Nephron progenitor cell (in vitro differentiated cells): ENCODE measurements around the gene PHLDA1.

Experiments
- DNase-seq: peaks from one replicate; pipeline ENCODE4 v3.0.0; 2021
- H3K27ac Mint-ChIP-seq: 2 replicates; pipeline ENCODE4 v1.8.0; 2021; ENCODE audit warnings: mild to moderate bottlenecking, moderate library complexity, mixed read lengths
- H3K27me3 Mint-ChIP-seq: 2 replicates; pipeline ENCODE4 v1.8.0; 2021; ENCODE audit warnings: mild to moderate bottlenecking, low read depth, mixed read lengths; ENCODE audit not compliant: poor library complexity
- H3K36me3 Mint-ChIP-seq: 2 replicates; pipeline ENCODE4 v1.8.0; 2021; ENCODE audit warnings: low read depth, mixed read lengths
- H3K4me1 Mint-ChIP-seq: 2 replicates; pipeline ENCODE4 v1.8.0; 2021; ENCODE audit warnings: mixed read lengths
- H3K4me3 Mint-ChIP-seq: 2 replicates; pipeline ENCODE4 v1.8.0; 2021; ENCODE audit warnings: mild to moderate bottlenecking, moderate library complexity, mixed read lengths
- H3K9me3 Mint-ChIP-seq: 2 replicates; pipeline ENCODE4 v1.8.0; 2021; ENCODE audit warnings: mild to moderate bottlenecking, moderate library complexity, mixed read lengths
- TF ChIP-seq, protein P1 (sequence below): fragments of 200-600 bp; sonication (generic); IDR thresholded peaks from 2 replicates; pipeline ENCODE4 v1.5.0; 2021; ENCODE audit warnings: antibody characterized with exemption

Gene PHLDA1

DNA sequence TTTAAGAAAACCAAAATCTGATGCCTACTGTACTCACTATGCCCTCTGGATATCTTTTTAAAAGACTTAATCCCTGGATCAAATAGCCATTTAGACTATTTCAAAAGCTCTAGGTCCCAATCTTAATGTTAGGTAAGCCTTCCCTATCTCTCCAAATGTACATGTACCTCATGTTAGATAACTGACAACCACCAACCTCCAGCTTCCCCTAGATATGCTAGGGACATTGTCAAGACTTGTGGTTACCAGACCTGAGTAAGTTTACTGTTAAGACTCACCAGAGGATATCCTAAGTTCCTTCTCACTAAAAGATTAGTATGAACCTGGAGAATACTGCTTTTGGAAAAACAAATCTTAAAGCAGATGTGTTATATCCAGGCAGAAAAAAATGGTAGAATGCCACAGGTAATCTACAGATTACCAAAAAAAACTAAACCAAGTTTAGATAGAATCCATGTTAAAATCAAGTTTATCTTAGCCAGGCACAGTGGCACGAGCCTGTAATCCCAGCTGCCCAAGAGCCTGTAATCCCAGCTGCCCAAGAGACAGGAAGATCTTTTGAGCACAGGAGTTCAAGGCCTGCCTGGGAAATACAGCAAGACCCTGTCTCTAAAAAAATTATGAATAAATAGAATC lies 43.2 kb upstream of the PHLDA1 start:
- Mint-ChIP-seq H3K36me3 (peaks cover 88% of the 10 kb centered on the region), H3K4me3 (no peak overlapping the region), H3K27ac (no peak overlapping the region), H3K9me3 (peaks cover 17% of the 10 kb centered on the region), H3K4me1 (peaks cover 15% of the 10 kb centered on the region), H3K27me3 (no peaks in the 10 kb centered on the region)
- TF ChIP-seq, protein P1, sequence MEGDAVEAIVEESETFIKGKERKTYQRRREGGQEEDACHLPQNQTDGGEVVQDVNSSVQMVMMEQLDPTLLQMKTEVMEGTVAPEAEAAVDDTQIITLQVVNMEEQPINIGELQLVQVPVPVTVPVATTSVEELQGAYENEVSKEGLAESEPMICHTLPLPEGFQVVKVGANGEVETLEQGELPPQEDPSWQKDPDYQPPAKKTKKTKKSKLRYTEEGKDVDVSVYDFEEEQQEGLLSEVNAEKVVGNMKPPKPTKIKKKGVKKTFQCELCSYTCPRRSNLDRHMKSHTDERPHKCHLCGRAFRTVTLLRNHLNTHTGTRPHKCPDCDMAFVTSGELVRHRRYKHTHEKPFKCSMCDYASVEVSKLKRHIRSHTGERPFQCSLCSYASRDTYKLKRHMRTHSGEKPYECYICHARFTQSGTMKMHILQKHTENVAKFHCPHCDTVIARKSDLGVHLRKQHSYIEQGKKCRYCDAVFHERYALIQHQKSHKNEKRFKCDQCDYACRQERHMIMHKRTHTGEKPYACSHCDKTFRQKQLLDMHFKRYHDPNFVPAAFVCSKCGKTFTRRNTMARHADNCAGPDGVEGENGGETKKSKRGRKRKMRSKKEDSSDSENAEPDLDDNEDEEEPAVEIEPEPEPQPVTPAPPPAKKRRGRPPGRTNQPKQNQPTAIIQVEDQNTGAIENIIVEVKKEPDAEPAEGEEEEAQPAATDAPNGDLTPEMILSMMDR, result no peak
- no peak for DNase-seq

- no peaks in the 10 kb centered on the region for H3K27me3 Mint-ChIP-seq
- no peak overlapping the region for H3K4me3 Mint-ChIP-seq
- H3K9me3 Mint-ChIP-seq, result peaks cover 10% of the 10 kb centered on the region
- no peak overlapping the region for H3K27ac Mint-ChIP-seq
- TF ChIP-seq, protein P1, result no peak
- peaks cover 15% of the 10 kb centered on the region for H3K4me1 Mint-ChIP-seq
- DNase-seq, result no peak
- H3K36me3 Mint-ChIP-seq, result peaks cover 88% of the 10 kb centered on the region
Observed at GRCh38 chr12:76073561-76073960, 42.0 kb upstream of the PHLDA1 start.

DNA sequence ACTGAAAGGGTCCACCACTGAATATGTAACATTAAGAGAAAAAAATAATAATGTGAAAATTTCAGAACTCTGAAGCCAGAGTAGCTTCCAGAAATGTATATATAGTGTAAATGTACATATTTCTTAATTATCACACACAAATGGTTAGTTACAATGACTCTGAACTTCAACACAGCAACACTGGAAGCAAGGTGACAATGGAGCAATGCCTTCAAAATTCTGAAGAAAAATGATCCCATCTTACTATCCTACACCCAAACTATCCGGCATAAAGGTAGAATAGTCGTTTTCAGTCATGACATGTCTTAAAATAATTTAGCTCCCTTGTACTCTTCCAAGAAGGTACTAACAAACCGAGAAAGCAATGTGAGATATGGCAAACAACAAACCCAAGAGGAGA lies 41.0 kb upstream of the PHLDA1 start:
- no peak for DNase-seq
- peaks cover 13% of the 10 kb centered on the region for H3K9me3 Mint-ChIP-seq
- no peak overlapping the region for H3K4me3 Mint-ChIP-seq
- H3K36me3 Mint-ChIP-seq, result peaks cover 88% of the 10 kb centered on the region
- H3K27ac Mint-ChIP-seq, result no peak overlapping the region
- peaks cover 15% of the 10 kb centered on the region for H3K4me1 Mint-ChIP-seq
- TF ChIP-seq, protein P1, result no peak
- H3K27me3 Mint-ChIP-seq, result no peaks in the 10 kb centered on the region

DNA sequence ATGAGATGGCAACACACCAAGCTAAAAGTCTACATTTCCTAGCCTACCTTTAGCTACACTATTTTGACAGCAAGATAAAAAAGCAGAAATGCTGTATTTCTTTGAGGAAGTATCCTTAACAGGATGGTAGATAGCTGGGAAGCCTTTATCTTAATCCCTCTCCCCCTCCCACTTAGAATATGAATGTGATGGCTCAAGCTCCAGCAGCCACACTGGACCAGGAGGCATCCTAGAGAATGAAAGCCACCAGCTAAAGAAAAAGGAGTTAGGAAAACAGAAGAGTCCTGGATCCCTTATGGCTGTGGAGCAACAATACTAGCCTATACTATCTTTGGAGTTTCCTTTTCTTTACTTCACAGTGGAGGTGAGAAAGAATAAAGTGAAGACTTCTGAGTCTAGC lies 37.8 kb upstream of the PHLDA1 start:
- Mint-ChIP-seq H3K27me3 (no peaks in the 10 kb centered on the region), H3K27ac (no peak overlapping the region), H3K4me3 (no peak overlapping the region), H3K36me3 (peaks cover 96% of the 10 kb centered on the region), H3K4me1 (peaks cover 11% of the 10 kb centered on the region), H3K9me3 (peaks cover 41% of the 10 kb centered on the region)
- DNase-seq, result no peak
- TF ChIP-seq, protein P1, result no peak

- TF ChIP-seq, protein P1, result no peak
- no peak overlapping the region for H3K4me3 Mint-ChIP-seq
- H3K9me3 Mint-ChIP-seq, result peaks cover 51% of the 10 kb centered on the region
- no peaks in the 10 kb centered on the region for H3K4me1 Mint-ChIP-seq
- DNase-seq, result no peak
- peaks cover 98% of the 10 kb centered on the region for H3K36me3 Mint-ChIP-seq
- H3K27me3 Mint-ChIP-seq, result no peaks in the 10 kb centered on the region
- no peak overlapping the region for H3K27ac Mint-ChIP-seq
Observed at GRCh38 chr12:76065917-76066316, 34.3 kb upstream of the PHLDA1 start.

- TF ChIP-seq, protein P1, result no peak
- no peak overlapping the region for H3K4me3 Mint-ChIP-seq
- H3K36me3 Mint-ChIP-seq, result peaks cover 95% of the 10 kb centered on the region
- no peak overlapping the region for H3K27ac Mint-ChIP-seq
- H3K27me3 Mint-ChIP-seq, result no peaks in the 10 kb centered on the region
- peaks cover 51% of the 10 kb centered on the region for H3K9me3 Mint-ChIP-seq
- DNase-seq, result no peak
- H3K4me1 Mint-ChIP-seq, result no peaks in the 10 kb centered on the region
Observed at GRCh38 chr12:76064904-76065303, 33.3 kb upstream of the PHLDA1 start.
